ENCODE measurements around the gene TCEA2. TPM values are rescaled to one million over a fixed set of nuclear protein-coding genes. Genes with fewer than 3 reads are reported as not detected.

Gene TCEA2
- total RNA-seq, 2 donors from 2014 or later = 30.1 to 48.6 TPM

DNA sequence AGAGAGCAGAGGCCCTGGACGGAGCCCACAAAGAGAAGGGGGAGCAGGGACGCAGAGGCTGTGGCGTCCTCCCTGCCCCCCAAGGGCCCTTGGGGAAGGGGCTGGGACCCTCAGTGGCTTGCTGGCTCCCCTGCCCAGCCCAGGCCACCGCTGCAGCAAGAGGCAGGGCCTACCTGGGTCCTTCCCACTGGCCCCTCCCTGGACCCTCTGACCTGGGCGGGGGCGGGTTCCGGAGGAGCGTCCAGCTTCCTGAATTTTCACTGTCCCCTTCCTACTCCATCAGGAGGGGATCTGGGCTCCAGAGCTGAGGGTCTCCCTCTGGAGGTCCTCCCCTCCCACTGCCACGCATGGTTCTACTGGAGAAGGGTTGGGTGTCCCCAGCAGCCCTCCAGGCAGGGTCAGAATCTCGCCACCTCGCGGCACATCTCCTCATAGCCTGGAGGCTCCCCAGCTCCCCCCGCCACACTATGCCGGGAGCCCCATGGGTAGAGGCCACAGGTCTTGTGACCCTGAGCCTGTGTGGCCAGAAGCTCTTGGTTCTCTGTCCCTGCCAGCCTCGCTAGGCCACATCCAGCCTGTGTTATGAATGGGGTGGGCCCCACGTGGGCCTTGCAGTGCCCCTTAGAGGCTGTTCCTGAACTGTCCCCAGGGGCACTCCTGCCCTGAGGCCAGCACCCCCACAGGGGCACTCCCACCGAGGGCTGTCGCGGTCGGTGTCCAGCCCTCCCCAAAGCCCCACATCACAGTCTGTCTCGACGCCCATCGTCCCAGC, 12.6 kb upstream of the TCEA2 start:
- Histone ChIP-seq H3K9me3 (no peaks in the 10 kb centered on the region), H3K4me1 (ENCODE audit: control insufficient read depth in 1 of 2, low read depth in 2 of 2) (peaks cover 0 to 14% of the 10 kb centered on the region in 2 donors), H3K27ac (peak overlapping the region in 1 of 2 donors; percentile 30), H3K36me3 (no peaks in the 10 kb centered on the region), H3K27me3 (replicated peaks; ENCODE audit: insufficient read depth) (no peaks in the 10 kb centered on the region), H3K4me3 (peak overlapping the region; percentile 21)
- TF ChIP-seq, protein P1, sequence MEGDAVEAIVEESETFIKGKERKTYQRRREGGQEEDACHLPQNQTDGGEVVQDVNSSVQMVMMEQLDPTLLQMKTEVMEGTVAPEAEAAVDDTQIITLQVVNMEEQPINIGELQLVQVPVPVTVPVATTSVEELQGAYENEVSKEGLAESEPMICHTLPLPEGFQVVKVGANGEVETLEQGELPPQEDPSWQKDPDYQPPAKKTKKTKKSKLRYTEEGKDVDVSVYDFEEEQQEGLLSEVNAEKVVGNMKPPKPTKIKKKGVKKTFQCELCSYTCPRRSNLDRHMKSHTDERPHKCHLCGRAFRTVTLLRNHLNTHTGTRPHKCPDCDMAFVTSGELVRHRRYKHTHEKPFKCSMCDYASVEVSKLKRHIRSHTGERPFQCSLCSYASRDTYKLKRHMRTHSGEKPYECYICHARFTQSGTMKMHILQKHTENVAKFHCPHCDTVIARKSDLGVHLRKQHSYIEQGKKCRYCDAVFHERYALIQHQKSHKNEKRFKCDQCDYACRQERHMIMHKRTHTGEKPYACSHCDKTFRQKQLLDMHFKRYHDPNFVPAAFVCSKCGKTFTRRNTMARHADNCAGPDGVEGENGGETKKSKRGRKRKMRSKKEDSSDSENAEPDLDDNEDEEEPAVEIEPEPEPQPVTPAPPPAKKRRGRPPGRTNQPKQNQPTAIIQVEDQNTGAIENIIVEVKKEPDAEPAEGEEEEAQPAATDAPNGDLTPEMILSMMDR (IDR thresholded peaks at IDR 0.05) = no peak
- ATAC-seq (ENCODE audit: insufficient number of reproducible peaks, low FRiP score, low read depth) (no peak), DNase-seq (ENCODE audit: low spot score) (no peak)

DNA sequence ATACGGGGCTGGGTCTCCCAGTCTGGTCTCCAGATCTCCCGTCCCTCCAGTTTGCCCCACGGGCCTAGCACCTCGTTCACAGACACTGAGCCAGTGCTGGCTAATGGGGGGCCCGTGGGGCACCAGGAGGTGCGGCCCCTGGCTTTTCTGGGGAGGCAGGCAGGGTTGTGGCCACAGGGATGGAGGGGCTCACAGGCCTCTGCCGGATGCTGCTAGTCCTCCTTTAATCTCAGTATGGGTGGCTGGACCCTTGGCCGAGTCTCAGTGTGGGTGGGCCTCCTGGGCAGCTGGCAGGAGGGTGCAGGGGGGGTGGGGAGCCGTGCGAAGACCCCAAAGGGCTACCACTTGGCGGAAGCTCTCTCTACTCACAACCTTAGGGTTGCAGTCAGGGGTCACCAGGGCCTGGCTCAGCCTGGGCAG, 12.0 kb upstream of the TCEA2 start:
- Histone ChIP-seq H3K27ac (peak overlapping the region in 1 of 2 donors; percentile 30), H3K4me3 (no peak overlapping the region), H3K36me3 (no peaks in the 10 kb centered on the region), H3K4me1 (ENCODE audit: control insufficient read depth in 1 of 2, low read depth in 2 of 2) (peaks cover 0 to 14% of the 10 kb centered on the region in 2 donors), H3K27me3 (replicated peaks; ENCODE audit: insufficient read depth) (no peaks in the 10 kb centered on the region), H3K9me3 (no peaks in the 10 kb centered on the region)
- no peak for ATAC-seq (ENCODE audit: insufficient number of reproducible peaks, low FRiP score, low read depth)
- TF ChIP-seq, protein P1 (IDR thresholded peaks at IDR 0.05) = no peak
- DNase-seq (ENCODE audit: low spot score) = no peak

DNA sequence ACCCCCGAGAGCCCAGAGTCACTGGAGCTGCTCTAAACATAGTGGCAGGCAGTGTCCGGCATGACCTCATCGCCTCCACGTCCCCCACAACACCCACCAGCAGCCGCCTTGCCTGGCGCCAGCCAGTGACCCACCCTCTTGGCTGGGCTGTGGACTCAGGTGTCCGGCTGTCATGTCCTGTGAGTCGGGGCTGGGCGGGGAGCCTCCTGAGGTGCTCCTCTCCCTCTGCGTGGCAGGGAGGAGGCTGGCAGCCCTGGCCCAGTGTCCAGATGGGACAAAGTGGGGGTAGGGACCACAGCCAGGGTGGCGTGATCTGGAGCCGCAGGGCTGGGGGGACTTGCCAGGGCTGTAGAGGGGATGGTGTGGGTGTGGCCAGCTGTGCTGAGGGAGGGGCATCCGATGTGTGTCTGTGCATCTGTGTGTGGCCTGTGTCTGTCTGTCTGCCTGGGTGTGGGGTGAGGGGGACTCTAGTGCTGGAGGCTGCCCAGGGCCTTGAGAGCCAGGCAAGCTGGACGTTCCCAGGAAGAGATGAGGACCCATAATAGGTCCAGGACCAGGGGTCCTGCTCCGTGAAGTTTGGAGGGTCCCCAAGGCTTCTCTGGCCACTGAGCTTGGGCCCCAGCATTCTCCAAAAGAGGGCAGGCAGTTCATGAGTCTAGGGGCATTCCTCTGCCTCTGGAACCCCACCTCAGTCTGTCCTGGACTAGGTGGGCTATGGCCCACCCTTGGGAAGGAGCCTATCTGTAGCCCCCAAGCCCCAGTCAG, 11.3 kb upstream of the TCEA2 start:
- Histone ChIP-seq H3K27ac (peak overlapping the region in 1 of 2 donors; percentile 15), H3K9me3 (no peaks in the 10 kb centered on the region), H3K4me1 (ENCODE audit: control insufficient read depth in 1 of 2, low read depth in 2 of 2) (peaks cover 0 to 14% of the 10 kb centered on the region in 2 donors), H3K36me3 (no peaks in the 10 kb centered on the region), H3K4me3 (no peak overlapping the region), H3K27me3 (replicated peaks; ENCODE audit: insufficient read depth) (no peaks in the 10 kb centered on the region)
- TF ChIP-seq, protein P1 (IDR thresholded peaks at IDR 0.05) = no peak
- DNase-seq (ENCODE audit: low spot score) = no peak
- no peak for ATAC-seq (ENCODE audit: insufficient number of reproducible peaks, low FRiP score, low read depth)

DNA sequence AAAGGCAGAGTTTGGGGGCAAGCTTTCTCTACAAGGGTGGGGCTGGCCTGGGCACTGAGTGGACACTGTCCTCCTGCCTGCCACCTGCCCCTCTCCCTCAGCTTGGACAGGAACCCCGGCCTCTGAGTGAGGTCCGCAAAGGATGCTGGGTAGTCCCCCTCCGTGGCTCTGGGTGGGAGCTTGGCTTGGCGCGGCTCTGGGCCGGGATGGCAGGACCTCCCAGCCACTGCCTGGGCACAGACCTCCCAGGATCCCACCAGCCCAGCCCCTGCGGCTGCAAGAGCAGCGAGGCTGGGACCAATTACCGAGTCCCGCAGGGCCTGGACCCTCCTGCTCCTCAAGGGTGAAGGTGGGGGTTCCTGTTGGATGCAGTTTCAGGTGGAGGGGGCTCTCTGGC, 10.7 kb upstream of the TCEA2 start:
- Histone ChIP-seq H3K4me1 (ENCODE audit: control insufficient read depth in 1 of 2, low read depth in 2 of 2) (peaks cover 0 to 14% of the 10 kb centered on the region in 2 donors), H3K9me3 (no peaks in the 10 kb centered on the region), H3K4me3 (no peak overlapping the region), H3K36me3 (no peaks in the 10 kb centered on the region), H3K27ac (peak overlapping the region in 1 of 2 donors; percentile 15), H3K27me3 (replicated peaks; ENCODE audit: insufficient read depth) (no peaks in the 10 kb centered on the region)
- TF ChIP-seq, protein P1 (IDR thresholded peaks at IDR 0.05) = no peak
- ATAC-seq (ENCODE audit: insufficient number of reproducible peaks, low FRiP score, low read depth) (no peak), DNase-seq (ENCODE audit: low spot score) (no peak)

All from thoracic aorta (tissue), 2 donors.